HG03039 (cell line): ENCODE results near the gene PCDH9.

ENCODE experiments used
- ATAC-seq: cut with Tn5 transposase; IDR thresholded peaks from one replicate; pipeline ENCODE4 v1.9.1; 2021; ENCODE audit warnings: mild to moderate bottlenecking, moderate library complexity; ENCODE audit not compliant: unreplicated experiment

PCDH9 gene

DNA sequence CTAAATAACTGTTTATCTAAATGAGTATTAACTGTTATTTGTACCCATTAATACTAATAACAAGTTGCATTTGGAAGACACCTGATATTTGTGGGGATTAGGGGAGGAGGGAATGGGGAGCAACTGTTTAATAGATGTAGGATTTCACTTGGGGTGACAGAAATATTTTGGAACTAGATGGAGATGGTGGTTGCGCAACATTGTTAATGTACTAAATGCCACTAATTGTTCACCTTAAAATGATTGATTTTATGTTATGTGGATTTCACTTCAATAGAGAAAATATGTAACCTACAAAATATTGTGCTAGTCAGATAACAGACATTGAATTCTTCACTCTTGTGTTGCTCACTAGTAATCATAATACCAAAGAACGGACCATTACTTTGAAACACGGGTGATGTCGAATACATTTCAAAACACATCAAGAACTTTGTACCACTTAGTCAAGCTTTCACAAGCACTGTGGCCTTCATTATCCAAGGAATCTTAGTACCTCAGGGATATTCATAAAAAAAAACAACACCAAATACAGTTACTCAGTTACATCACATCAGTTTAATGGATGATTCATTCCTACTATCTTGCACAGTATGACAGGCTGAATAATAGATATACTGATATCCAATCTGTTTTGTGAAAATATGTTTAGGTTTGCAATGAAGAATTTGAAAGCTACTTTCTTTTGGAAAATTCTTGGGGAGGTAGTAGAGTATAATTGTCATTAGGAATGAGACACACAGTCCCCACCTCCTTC, 721.8 kb downstream of the PCDH9 start:
- ATAC-seq: no peak

DNA sequence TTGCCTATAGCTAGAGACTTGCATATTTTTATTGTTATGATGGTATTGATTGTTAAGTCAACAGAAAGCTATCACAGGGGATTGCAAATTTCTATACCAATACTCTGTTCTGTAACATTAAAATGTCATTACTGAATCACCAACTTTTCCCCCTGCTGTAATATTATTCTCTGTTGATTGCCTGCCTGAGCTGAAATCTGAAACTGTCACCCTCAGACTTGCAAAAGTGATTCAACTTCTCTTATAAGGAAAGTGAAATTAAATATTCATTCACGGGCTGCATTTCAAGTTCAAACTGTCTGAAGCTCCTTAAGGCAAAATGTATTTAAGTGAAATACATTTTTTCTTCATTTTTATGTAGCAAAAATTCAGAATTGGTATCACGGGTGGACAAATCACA, 723.2 kb downstream of the PCDH9 start:
- ATAC-seq: no peak

DNA sequence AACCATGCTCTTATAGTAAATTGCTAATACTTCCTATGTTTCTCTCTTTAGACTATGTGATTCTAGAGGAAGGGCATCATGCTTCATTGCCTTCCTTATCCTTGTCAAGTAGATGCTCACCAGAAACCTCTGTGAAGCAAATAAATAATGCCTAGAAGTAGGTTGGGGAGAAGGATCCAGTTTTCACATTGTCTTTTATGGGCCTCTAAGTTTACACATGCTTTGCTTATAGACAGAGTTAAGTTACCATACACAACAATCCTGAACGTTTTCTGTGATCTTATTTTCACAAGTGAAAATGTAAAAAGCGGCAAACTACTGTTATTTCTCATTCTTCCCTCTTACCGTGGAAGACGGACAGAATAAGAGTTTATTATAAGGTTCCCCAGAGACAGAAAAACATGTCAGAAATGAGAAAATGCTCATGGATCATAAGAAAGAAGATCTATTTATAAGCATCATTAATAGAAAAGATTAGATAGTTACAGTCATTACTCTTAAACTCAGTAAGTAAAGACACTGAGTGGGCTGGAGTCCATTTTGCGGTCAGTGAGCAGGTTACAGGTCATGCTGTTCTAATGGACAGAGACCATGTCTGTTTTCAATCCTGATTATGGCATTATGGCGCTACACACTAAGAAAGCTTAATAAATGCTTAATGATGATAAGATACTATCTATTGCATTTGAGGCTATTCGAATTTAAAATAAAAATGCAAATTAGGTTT, 723.9 kb downstream of the PCDH9 start:
- ATAC-seq: no peak

DNA sequence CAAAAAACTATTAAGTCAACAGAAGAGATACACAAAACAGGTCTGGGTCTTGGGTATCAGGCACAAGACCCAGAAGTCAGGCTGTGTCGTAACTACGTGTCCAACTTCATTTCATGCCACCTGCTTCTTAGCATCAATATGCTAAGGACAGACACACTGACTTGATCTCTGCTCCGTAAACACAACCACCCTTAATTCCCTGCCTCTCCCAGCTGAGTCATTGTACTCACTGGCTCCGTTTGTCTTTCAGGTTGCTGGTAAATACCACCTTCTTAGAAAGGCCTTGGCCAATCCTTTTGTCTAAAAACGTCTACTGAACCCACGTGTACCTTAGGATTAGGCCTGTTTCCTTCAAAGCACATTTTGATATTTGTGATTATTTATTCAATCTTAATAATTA, 726.2 kb downstream of the PCDH9 start:
- no peak for ATAC-seq

DNA sequence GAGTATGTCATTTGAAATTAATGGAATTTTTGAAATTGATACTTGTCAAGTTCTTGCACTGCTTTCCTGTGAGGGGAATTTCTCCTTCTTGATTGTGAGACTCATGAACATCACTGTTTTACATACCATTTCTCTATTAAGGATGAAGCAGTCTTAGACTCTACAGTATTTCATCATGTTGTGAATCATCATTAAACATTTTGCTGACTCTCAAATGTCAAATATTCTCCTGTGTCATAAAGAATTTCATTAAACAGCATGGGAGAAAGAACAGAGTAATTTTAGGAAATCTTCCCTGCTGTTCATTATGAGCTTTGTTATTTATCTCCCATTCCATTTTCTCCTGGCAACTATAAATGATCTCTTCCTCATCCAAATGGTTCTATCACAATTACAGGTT, 729.0 kb downstream of the PCDH9 start:
- no peak for ATAC-seq

DNA sequence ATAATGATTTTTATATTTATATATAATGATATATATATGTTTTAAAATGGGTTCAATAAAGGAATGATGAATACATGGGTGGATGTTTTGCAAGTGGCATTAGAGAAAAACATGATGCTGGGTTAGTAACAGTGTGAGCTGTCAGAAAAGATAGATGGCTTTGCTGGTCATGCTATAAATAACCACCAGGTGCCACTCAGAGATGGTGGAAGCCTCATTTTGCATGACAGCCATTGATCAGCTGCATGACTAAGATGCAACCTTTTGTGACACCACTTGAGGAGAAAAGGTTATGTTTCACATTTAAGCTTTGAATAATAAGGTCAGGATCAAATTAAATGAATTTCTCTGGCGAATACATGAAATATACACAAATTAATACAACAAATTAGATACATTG, 737.7 kb downstream of the PCDH9 start:
- no peak for ATAC-seq

DNA sequence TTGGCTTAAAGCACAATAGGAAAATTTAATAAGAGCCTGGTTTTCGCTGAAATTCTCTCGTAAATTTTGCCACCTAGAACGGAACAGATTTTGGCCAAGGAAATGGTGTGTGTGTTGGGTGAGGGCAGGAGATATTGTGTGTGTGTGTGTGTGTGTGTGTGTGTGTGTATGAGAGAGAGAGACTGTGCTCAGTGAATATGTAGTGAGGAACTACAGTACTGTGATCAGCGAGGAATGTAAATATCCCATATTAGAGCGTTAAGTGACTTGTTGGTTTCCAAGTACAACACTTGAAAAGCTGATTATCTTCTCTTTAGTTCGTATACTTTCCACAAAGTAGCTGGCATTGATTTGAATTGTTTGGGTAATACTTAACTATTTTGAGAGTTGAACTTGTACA, 738.9 kb downstream of the PCDH9 start:
- no peak for ATAC-seq

DNA sequence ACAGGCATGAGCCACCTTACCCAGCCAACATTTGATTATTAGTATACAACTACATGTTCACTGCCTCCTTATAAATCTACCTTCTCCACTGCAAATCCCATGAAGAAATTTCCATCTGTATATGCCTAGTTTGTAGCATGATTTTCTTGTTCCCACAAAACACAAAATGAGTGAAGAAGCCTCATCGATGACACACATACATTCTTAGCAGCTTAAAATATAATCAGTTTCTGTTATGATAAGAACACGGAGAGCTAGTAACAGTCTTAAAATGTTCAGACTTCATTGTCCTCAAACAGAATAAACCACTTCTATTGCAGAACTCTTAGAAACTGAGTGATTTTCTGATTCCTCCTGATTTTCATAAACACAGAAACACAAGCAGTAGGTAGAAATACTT, 740.5 kb downstream of the PCDH9 start:
- ATAC-seq: no peak

DNA sequence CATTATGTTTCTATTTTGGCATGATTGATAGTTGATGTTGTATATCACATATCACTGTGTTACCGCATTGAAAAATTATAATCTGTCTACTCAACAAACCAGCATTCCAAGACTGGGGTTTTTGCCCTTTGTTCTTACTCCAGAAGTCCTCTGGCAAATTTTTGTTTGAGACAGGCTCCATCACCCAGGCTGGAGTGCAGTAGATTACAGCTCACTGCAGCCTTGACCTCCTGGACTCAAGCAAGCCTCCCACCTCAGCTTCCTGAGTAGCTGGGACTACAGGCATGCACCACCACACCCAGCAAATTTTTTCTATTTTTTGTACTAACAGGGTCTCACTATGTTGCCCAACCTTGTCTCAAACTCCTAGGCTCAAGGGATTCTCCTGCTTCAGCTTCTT, 741.0 kb downstream of the PCDH9 start:
- no peak for ATAC-seq

DNA sequence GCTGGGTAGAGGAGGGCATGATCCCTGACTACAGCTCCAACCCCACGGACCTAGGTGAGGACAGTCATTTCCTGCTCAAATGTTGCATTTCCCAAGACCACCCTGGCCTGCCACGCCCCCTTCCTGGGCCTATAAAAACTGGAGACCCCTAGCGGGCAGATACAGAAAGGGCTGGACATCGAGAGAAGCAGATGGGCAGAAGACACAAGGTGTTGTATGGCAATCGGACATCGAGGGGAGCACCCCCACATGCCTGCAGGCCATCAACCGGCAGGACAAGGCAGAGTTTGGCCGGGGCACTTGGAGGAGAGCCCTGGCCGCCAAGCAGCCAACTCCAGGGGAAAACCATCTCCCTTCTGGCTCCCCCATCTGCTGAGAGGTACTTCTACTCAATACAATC, 746.4 kb downstream of the PCDH9 start:
- ATAC-seq: no peak

DNA sequence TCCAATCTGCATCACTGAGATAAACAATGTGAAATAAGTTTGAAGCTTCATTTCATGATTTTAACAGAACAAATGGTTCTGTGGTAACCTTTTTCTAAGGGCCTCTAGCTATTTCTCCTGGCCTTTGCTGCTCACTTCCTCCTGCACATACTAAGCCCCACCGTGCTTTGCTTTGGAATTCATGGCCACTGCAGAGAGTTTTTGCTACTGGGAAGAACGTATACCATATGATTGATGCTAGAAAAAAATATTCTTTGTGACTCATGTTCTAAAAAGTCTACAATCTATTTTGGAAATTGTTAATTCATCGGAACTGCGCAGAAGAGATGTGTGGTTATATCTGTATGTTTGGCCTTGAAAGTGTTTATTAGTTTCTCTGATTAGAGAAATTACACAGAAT, 747.3 kb downstream of the PCDH9 start:
- no peak for ATAC-seq

DNA sequence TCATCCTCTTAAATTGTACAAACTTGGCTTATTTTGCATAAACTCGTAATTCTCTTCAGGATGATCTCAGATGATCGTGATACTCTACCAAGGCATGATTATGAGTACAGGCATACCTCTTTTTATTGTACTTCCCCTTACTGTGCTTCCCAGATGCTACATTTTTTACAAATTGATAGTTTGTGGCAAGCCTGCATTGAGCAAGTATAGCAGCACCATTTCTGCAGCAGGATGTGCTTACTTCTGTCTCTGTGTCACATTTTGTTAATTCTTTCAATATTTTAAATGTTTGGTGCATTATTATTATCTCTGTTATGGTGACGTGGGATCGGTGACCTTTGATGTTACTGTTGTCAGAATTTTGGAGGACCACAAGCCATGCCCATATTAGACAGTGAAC, 752.3 kb downstream of the PCDH9 start:
- no peak for ATAC-seq

DNA sequence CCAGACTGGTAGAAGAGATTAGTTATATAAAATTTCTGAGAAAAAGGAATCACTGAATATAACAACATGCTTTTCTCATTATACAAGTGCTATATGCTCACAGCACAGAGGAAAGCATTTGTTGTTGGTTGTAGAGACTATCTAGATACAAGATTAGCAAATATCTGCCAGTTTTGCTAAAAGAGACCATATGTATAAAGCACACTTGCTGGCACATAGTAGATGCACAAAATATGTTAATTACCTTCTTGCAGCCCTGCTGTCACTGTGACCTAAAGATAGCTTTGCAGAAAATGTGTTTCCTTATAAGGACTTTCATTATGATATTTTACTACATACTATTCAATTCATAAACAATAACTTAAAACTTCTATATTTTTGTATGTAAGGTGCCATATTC, 755.1 kb downstream of the PCDH9 start:
- ATAC-seq: no peak

DNA sequence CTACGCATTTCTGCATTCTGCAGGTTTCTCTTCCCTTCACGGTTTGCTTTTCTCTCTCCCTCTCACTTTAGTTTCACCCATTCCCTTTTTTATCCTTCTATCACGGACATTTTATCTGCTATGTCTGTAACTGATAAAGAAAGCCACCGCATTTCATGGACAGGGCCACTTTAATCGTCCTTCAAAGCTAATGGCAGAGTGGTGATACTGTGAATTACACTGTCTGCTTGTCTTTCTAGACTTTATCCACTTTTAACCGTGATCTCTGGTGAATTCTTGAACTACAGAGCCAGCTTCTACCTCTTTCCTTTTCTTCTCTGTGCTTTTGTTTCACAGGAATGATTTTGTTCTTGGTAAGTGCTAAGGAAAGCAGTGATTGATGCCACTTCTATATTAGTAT, 760.4 kb downstream of the PCDH9 start:
- no peak for ATAC-seq

DNA sequence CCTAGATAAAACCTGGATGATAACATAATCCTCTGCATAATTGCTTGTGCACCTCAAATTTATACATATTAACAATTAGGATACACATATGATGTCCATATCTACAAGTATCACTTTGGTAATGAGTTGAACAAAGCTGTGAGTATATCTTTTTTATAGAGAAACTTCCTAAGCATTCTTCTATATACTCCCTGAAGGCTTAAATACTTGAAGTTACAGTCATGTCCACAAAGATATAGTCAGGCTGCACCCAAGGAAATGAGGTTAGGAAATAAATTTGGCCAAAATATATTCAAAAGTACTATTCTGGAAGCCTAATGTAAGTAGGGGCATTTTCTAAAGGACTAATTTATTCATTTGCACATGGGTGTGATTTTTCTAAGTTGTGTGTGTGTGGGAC, 761.5 kb downstream of the PCDH9 start:
- no peak for ATAC-seq

DNA sequence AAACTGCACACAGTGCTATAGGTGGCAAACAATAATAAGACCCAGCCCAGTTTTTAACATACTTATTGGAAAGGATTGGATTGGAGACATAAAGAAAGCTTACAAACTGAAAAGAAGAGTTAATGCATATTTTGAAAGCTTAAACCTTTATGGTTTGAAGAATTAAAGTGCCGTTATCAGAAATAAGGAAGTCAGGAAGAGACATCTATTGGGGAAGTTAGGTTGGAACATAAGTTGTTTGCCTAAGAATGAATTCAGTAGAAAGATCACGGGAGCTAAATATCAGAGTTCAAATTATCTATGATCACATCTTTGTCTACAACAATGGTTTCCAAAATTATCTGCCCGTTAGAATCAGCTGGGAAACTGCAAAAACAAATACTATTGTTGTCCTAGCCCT, 767.9 kb downstream of the PCDH9 start:
- ATAC-seq: no peak

DNA sequence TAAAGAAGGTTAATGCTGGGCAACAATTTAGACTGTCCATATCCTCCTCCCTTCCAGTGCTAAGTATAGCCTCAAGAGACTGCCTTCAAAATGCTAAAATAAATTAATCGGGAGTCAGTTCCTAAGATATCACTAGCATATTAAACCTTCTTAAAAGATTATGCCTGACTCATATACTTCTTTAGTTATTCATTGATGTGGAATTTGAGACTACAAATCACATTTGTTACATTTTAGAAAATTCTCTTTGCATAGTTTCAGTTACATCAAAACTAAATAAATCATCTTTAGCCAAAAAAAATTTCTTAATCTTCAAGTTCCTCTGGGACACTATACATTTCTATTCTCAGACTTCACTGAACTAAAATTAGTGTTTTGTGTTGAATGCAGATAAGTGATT, 769.1 kb downstream of the PCDH9 start:
- ATAC-seq: no peak

DNA sequence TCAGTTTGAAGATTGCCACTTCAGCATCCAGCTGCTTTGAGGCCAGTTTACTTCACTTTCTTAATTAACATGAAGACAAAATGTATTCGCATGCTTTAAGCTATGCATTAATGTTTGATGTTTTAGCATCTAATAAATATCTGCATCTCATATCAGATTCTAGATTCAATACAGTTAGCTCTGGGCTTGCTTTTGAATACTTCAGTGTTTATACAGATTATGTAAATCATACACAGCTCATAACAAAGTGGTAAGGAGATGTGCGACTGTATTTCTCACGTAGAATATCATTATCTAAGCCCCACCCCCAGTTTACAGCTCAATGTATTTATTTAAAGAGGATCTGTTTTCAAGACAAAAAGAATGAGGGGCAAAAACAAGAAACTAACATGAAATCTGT, 770.5 kb downstream of the PCDH9 start:
- ATAC-seq: no peak

DNA sequence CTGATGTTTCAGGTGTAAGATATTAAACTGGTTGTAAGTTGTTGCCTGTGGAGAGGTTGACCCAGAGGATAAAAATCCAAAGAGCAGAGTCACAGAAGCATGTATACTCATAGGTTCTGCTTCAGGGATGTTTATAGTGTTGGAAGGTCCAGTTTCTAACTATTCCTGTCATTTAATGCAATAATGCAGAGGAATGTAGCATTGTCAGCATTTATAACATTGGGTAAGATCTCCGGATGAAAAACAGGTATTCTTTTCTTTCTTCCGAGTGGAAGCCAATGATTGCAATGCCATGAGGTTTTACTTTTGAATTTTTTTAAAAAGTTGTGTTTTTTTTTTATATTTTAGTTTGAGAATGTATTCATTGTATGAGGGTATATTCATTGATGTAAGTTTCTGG, 771.0 kb downstream of the PCDH9 start:
- no peak for ATAC-seq

DNA sequence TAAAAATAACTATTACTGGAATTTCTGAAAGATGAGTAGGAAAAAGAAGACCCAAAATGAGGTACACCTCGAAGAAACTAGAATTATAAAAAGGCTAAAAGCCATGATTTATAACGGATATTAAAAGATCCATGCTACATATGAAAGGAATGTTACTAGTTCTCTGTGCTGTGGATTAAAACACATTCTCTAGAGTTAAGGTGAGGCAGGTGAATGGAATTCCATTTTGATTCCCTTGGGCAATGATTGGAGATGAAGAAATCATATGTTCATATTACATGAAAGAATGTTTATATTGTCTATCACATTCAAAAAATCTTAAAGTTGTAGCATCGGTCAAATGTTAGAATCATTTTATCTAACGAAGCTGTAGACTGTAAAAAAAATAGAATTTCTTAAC, 783.7 kb downstream of the PCDH9 start:
- ATAC-seq: no peak

DNA sequence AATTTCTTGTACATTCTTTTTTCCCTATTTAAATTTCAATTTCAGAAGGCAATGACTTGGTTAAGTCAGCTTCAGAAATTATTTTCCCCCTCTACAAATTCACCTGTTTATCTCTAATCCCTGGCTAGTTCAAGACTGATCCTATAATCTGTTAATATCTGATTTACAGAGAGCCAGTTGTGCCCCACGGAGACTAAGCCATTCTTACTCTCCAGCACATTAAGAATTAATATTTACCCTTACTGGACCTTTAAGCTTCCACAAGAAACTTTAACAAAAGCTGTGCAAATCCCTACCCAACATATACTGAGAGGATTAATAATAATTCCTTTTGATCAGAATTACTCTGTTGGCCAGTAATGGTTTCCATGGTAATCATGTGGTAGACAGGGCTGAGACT, 786.2 kb downstream of the PCDH9 start:
- no peak for ATAC-seq

DNA sequence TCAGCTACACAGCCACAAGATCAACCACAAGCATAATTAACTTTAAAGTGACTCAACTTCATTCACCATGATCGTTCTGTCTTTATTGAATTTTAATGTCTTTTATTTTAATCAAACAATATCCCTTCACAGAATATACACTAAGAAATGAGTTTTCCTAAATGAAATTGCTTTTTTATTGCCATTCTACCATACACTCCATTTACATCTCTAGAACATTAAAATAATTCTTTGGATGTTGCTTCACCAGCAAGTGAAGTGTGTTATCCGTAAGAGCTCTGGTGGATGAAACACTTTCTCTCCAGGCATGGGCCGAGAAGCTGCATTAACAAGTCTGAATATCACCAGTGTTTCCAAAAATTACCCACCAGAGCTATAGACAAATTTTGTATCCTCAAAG, 789.2 kb downstream of the PCDH9 start:
- ATAC-seq: no peak

DNA sequence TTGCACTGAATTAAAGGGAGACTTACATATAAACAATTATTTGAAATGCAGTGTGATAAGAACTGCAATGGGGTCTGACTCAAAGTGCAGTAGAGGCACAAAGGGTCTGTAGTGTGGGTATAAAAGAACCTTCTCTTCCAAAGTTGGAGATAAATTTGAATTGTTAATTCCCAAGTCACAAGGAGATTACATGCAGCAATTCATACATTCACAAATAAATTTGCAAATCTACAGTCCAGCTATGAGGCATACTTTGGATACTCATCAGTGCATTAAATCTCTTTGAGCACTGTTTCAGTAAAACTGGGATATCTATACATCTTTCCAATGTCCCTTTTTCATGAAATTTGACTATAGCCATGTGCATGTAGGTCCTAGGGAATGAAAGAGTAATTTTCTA, 799.4 kb downstream of the PCDH9 start:
- ATAC-seq: no peak
